HG03196 (cell line): ENCODE results near the gene SETD5.

Experiments
- ATAC-seq: cut with Tn5 transposase; IDR thresholded peaks from one replicate; pipeline ENCODE4 v1.9.1; 2021; ENCODE audit not compliant: unreplicated experiment

Gene SETD5

DNA sequence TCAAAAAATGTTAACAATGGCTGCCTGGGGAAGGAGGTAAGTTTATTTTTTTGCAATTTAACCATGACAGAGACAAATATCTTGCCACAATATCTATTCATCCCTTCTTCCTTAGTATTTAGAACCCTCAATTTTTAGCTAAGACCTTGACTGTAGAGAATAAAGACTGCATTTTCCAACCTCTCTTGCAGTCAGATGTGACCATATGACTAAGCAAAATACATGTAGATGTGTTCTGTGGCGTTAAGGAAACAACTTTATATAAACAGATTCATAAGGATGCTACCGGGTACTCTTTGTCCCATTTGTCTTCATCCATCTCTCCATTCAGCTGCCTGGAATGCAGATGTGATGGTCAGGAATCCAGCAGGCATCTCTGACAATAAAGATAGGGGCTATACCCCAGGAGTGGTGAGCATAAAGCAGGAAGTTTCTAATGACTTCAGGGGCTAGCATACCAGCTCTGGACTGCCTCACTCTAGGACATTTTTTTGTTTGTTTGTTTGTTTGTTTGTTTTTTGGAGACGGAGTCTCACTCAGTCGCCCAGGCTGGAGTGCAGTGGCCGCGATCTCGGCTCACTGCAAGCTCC lies 115.1 kb downstream of the SETD5 start:
- ATAC-seq, result no peak

DNA sequence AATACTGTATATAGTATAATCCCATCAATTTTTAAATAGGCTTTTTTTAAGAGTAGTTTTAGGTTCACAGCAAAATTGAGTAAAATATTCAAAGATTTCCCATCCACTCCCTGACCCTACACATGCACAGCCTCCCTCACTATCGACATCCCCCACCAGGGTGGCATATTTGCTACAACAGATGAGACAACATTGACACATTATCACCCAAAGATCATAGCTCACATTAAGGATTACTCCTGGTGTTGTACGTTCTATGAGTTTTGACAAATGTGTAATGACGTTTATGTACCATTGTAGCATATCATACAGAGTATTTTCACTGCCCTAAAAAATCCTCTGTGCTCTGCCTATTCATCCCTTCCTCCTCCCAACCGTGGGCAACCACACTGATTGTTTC lies 116.9 kb downstream of the SETD5 start:
- ATAC-seq, result no peak

DNA sequence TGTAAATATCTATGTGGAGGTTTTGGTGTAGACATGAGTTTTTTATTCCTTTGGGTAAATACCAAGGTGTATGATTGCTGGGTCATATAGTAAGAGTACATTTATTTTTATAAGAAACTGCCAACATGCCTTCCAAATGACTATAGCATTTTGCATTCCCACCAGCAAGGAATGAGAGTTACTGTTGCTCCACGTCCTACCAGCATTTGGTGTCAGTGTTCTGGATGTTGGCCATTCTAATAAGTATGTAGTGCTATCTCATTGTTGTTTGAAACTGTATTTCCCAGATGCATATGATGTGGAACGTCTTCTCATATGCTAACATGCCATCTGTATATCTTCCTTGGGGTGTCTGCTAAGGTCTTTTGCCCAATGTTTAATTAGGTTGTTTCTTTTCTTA lies 117.5 kb downstream of the SETD5 start:
- no peak for ATAC-seq

DNA sequence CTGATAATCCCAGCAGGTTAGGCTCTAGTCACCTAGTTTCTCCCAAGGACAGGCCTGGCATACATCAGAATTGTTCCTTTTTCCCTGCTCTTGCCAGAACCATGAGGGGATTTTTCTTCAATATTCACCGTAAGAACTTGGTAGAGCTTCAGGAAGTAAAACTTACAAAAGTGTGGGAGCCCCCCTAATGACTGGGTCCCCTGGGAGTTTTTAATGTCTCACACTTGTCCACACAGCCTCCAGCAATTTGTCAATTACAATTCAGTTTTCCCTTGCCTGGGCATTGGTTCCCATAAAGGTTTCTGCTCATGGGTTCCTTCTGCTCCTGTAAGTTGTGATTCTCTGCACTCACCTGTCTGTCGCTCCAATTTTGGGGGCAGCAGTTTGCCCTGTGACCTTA lies 127.7 kb downstream of the SETD5 start:
- no peak for ATAC-seq
